WI38 (cell line): ENCODE measurements around the gene ASB2.

Experiments
- H3K4me3 ChIP-seq: 2 replicates; pipeline ENCODE4 v1.5.1; 2011; ENCODE audit warnings: low read depth, mild to moderate bottlenecking, control low read depth, low read length
- CTCF ChIP-seq: IDR thresholded peaks from 2 replicates; pipeline ENCODE4 v1.5.1; 2012; ENCODE audit warnings: low read depth, mild to moderate bottlenecking, control low read depth, low read length

Gene ASB2

DNA sequence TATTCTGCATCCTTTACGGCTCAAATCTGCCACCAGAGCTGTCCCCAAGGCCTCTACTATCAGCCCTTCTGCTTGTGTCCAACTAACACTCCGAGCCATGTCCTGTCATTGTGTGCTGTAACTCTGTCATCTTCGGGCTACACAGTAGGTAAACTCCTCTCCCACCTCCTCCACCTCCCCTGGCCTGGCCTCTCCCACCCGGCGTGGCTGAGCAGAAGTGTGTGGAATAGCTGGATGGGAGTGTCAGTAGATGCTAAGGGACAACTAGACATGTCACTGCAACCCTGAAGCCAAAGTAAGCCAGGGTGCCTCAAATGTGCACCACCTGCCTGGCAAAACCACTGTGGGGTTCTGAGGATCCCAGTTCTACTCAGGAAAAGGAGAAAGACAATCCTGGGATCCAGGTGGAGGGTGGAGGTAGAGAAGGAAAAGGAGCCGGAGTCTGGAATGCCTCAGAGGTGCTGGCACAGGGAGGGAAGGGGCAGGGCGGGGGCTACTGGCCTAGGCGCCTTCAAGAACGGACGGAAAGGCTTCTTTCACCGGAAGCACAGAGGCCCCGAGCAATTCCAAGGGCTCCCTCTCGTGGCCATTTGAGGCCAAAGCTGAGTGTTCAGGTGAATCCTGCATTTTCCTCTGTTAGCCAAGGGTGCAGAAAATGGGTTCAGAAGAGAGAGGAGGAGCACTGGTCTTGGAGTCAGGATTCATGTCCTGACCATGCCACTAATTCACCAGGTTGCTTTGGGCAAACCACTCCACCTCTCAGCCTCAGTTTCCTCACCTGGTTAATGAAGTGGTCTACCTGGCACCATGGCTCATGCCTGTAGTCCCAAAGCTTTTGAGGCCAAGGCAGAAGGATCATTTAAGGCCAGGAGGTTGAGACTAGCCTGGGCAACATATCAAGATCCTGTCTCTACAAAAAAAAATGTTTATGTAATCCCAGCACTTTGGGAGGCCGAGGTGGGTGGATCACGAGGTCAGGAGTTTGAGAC lies 69.7 kb downstream of the ASB2 start:
- H3K4me3 ChIP-seq: no peak overlapping the region
- TF ChIP-seq CTCF: peak; percentile 65

- H3K4me3 ChIP-seq: no peak overlapping the region
- TF ChIP-seq CTCF: no peak
Measured at GRCh38 chr14:93905623-93906022, 70.7 kb downstream of the ASB2 start.

DNA sequence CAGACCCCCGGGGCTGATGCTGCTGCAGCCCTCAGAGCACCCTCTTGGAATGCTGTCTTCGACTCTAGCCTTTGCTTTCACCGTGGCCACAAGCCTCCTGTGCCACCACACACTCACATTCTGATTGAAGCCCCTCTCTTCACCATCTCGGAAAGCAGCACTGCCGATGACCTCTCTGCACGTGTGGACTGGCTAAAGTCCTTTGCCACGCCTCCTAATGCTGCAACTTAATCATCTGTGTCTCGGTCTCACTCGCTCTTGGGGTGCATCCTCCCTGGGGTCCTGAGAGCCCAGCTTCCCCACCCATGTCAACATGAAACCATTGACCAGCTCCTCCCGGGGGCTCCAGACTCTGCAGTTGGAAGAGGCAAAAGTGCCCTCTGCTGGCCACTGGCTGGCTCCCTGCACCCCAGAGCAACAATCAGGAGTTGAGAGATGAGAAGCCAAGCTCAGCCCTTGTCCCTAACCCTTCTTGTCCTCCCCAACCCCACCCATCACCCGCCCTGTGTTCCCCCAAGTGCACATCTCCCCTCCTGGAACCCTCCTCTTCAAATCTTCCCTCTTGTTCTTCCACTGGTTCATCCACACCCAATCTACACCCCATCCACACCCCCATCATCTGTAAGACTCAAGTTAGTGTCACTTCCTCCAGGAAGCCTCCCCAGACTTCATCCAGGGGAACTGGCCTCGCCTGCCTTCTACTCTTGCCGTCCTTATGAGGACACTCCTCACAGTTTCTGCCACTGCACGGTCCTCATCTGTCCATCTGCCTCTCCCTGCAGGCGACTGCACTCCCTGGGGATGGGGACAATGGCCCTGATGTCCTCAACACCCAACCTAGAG lies 72.8 kb downstream of the ASB2 start:
- H3K4me3 ChIP-seq: no peak overlapping the region
- 0 out of 2 replicates have a peak, but pooled peaks have one; percentile 20 for TF ChIP-seq CTCF

DNA sequence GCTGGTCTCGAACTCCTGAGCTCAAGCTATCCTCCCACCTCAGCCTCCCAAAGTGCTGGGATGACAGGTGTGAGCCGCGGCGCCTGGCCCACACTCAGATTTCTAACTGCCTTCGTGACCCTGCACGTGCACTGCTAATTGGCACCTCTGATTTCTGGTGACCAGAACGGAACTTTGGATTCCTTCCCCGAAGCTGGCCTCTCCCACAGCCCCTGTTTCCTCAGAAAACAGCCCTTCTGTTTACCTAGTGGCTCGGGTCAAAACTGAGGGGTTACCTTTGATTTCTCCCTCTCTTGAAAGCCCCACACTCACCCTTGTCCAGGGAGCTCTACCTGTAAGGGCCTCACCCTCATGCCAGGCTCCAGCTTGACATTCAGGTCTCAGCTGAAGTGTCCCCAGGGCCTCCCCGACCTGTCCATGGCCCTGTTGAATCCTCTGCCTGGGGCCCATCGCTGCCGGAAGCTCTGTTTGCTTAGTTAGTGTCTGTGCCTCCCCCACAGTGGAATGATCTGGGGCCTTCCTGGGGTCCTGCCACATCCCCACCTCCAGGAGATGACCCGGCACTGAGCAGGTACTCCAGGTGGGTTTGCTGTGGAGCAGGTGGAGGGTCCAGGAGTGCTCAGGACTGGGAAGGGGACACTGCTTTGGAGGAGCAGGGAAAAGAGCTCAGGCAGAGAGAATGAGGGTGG lies 73.6 kb downstream of the ASB2 start:
- TF ChIP-seq CTCF: no peak
- no peak overlapping the region for H3K4me3 ChIP-seq

DNA sequence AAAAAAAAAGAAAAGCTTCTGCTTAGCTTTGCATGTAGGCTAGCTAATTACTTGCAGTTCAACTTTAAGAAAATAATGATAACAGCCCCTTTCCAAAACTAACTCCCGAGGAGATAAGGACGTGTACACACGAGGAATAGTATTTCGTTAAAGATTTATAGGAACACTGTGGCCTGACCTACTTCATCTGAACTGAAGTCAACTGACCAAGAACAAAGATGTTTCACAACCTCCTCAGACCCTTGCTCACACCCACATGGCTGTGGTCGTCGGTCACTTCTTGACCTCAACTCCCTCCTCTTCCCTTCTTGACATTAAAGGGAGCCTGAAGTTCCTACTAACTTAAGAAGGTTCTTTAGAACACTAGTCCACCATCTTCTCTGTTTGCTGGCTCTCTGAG lies 74.6 kb downstream of the ASB2 start:
- no peak for TF ChIP-seq CTCF
- H3K4me3 ChIP-seq: no peak overlapping the region

- H3K4me3 ChIP-seq: no peak overlapping the region
- TF ChIP-seq CTCF: no peak
Measured at GRCh38 chr14:93898731-93899130, 77.6 kb downstream of the ASB2 start.
